ENCODE results near the gene RERE. TPM values are rescaled to one million over a fixed set of nuclear protein-coding genes. Genes with fewer than 3 reads are reported as not detected.

The RERE gene
- total RNA-seq, 2 donors from 2014 or later: 96.0 to 105 TPM

GRCh38 chr1:8427986-8428385, 389.5 kb downstream of the RERE start:
- H3K27ac ChIP-seq: peak overlapping the region; percentile 50
- no peaks in the 10 kb centered on the region for H3K36me3 ChIP-seq
- intact Hi-C loops (cut with DNase I): no loop called here
- peaks cover 5% of the 10 kb centered on the region for H3K4me1 ChIP-seq
- H3K9me3 ChIP-seq: no peaks in the 10 kb centered on the region
- DNase-seq: no peak
- TF ChIP-seq CTCF (IDR thresholded peaks at IDR 0.05): no peak
- no peak overlapping the region for H3K4me3 ChIP-seq
- no peak overlapping the region for H3K9ac ChIP-seq (ENCODE audit: low read depth in 2 of 2, low read length in 2 of 2)
- H3K27me3 ChIP-seq: no peaks in the 10 kb centered on the region

- intact Hi-C loops (cut with DNase I): no loop called here
- Histone ChIP-seq H3K27me3 (no peaks in the 10 kb centered on the region), H3K4me3 (no peak overlapping the region), H3K4me1 (peaks cover 5% of the 10 kb centered on the region), H3K27ac (peak overlapping the region; percentile 50), H3K9ac (ENCODE audit: low read depth in 2 of 2, low read length in 2 of 2) (no peak overlapping the region), H3K36me3 (no peaks in the 10 kb centered on the region), H3K9me3 (no peaks in the 10 kb centered on the region)
- TF ChIP-seq CTCF (IDR thresholded peaks at IDR 0.05): no peak
- DNase-seq: no peak
Measured at GRCh38 chr1:8427493-8427892, 389.9 kb downstream of the RERE start.

GRCh38 chr1:8426996-8427395, 390.4 kb downstream of the RERE start:
- Histone ChIP-seq H3K27ac (peak overlapping the region; percentile 50), H3K27me3 (no peaks in the 10 kb centered on the region), H3K4me3 (no peak overlapping the region), H3K9me3 (no peaks in the 10 kb centered on the region), H3K9ac (ENCODE audit: low read depth in 2 of 2, low read length in 2 of 2) (no peak overlapping the region), H3K4me1 (peaks cover 5% of the 10 kb centered on the region), H3K36me3 (no peaks in the 10 kb centered on the region)
- DNase-seq: no peak
- intact Hi-C loops (cut with DNase I): no loop called here
- TF ChIP-seq CTCF (IDR thresholded peaks at IDR 0.05): no peak

- Histone ChIP-seq H3K4me3 (no peak overlapping the region), H3K27ac (no peak overlapping the region), H3K9me3 (no peaks in the 10 kb centered on the region), H3K27me3 (no peaks in the 10 kb centered on the region), H3K9ac (ENCODE audit: low read depth in 2 of 2, low read length in 2 of 2) (no peak overlapping the region), H3K36me3 (no peaks in the 10 kb centered on the region), H3K4me1 (peaks cover 5% of the 10 kb centered on the region)
- intact Hi-C loops (cut with DNase I): no loop called here
- DNase-seq: no peak
- TF ChIP-seq CTCF (IDR thresholded peaks at IDR 0.05): no peak
Measured at GRCh38 chr1:8425781-8426161, 391.7 kb downstream of the RERE start.

- DNase-seq: no peak
- intact Hi-C loops (cut with DNase I): no loop called here
- Histone ChIP-seq H3K9me3 (no peaks in the 10 kb centered on the region), H3K9ac (ENCODE audit: low read depth in 2 of 2, low read length in 2 of 2) (peak overlapping the region in 1 of 2 donors; percentile 65), H3K36me3 (no peaks in the 10 kb centered on the region), H3K4me3 (no peak overlapping the region), H3K27ac (peak overlapping the region; percentile 99), H3K27me3 (no peaks in the 10 kb centered on the region), H3K4me1 (peaks cover 5% of the 10 kb centered on the region)
- TF ChIP-seq CTCF (IDR thresholded peaks at IDR 0.05): no peak
Measured at GRCh38 chr1:8425150-8425780, 392.2 kb downstream of the RERE start.
